IMR-90 (cell line): ENCODE data around the gene ATP5MC3. TPM values are rescaled to one million over a fixed set of nuclear protein-coding genes. Genes with fewer than 3 reads are reported as not detected.
A peak's percentile ranks its signal among the peaks of the same experiment; 100 is the strongest.

Experiments
- ATAC-seq: fragments of 200-7000 bp; cut with Tn5 transposase; 2 replicates; pipeline ENCODE4 v1.9.1; 2020; ENCODE audit warnings: low read depth, mild to moderate bottlenecking, moderate library complexity
- BruUV-seq: library from RNA; stranded (reverse); fragments of 400-500 nt; replicated peaks from 2 replicates; lab custom pipeline; 2021; lab: Mats Ljungman, UMichigan
- CTCF ChIA-PET: fragments of 300-600 bp; formaldehyde crosslinking; extraction: SDS; loops from one replicate; lab custom pipeline; 2021; ENCODE audit warnings: antibody characterized with exemption; lab: Yijun Ruan, JAX
- POLR2A ChIA-PET: fragments of 300-600 bp; sonication (Branson Sonifier 250); formaldehyde crosslinking; loops from one replicate; lab custom pipeline; 2022; ENCODE audit warnings: antibody characterized with exemption; ENCODE audit not compliant: unreplicated experiment; lab: Charles Lee
- DNase-seq: peaks from one replicate; pipeline ENCODE4 v3.0.0; 2013
- H2AFZ ChIP-seq: replicated peaks from 2 replicates; pipeline ENCODE3; 2013; ENCODE audit warnings: low read length, mild to moderate bottlenecking; ENCODE audit not compliant: poor library complexity
- H2AK5ac ChIP-seq: 2 replicates; pipeline ENCODE4 v1.6.1; 2013; ENCODE audit warnings: low read depth, low read length, inconsistent platforms
- H2AK9ac ChIP-seq: replicated peaks from 2 replicates; pipeline ENCODE3; 2013; ENCODE audit warnings: mild to moderate bottlenecking, low read depth, low read length, moderate library complexity; ENCODE audit not compliant: poor library complexity
- H2BK120ac ChIP-seq: 2 replicates; pipeline ENCODE4 v1.6.1; 2013; ENCODE audit warnings: low read depth, low read length, inconsistent platforms
- H2BK15ac ChIP-seq: 3 replicates; pipeline ENCODE4 v1.6.1; 2013; ENCODE audit warnings: low read depth, low read length, inconsistent platforms
- H2BK20ac ChIP-seq: 2 replicates; pipeline ENCODE4 v1.6.1; 2013; ENCODE audit warnings: low read depth, mild to moderate bottlenecking, inconsistent platforms, low read length, moderate library complexity
- H2BK5ac ChIP-seq: 2 replicates; pipeline ENCODE4 v1.6.1; 2013; ENCODE audit warnings: mild to moderate bottlenecking, low read depth, low read length, inconsistent platforms; ENCODE audit not compliant: poor library complexity, severe bottlenecking
- H3K14ac ChIP-seq: replicated peaks from 2 replicates; pipeline ENCODE4 v1.6.1; 2013; ENCODE audit warnings: low read depth, low read length, inconsistent platforms
- H3K18ac ChIP-seq: 2 replicates; pipeline ENCODE4 v1.6.1; 2013; ENCODE audit warnings: low read depth, low read length, control low read depth
- H3K23ac ChIP-seq: 2 replicates; pipeline ENCODE4 v1.6.1; 2013; ENCODE audit warnings: low read depth, low read length, inconsistent platforms
- H3K27ac ChIP-seq: 2 replicates; pipeline ENCODE4 v1.5.1; 2013; ENCODE audit warnings: mild to moderate bottlenecking, control low read depth, low read length; ENCODE audit not compliant: insufficient read depth
- H3K27me3 ChIP-seq: 2 replicates; pipeline ENCODE4 v1.6.1; 2013; ENCODE audit warnings: low read length; ENCODE audit not compliant: control insufficient read depth, insufficient read depth
- H3K36me3 ChIP-seq: 2 replicates; pipeline ENCODE4 v1.6.1; 2013; ENCODE audit warnings: low read length, mixed read lengths; ENCODE audit not compliant: control insufficient read depth, insufficient read depth
- H3K4ac ChIP-seq: 2 replicates; pipeline ENCODE4 v1.6.1; 2013; ENCODE audit warnings: low read depth, low read length, inconsistent platforms
- H3K4me1 ChIP-seq: 2 replicates; pipeline ENCODE4 v1.6.1; 2013; ENCODE audit warnings: low read length, mixed read lengths; ENCODE audit not compliant: control insufficient read depth, insufficient read depth
- H3K4me2 ChIP-seq: 2 replicates; pipeline ENCODE4 v1.6.1; 2013; ENCODE audit warnings: low read depth, mild to moderate bottlenecking, control low read depth, low read length, moderate library complexity
- H3K4me3 ChIP-seq: 2 replicates; pipeline ENCODE4 v1.5.1; 2013; ENCODE audit warnings: low read depth, mild to moderate bottlenecking, control low read depth, low read length, moderate library complexity; ENCODE audit not compliant: insufficient read depth
- H3K56ac ChIP-seq: 2 replicates; pipeline ENCODE4 v1.6.1; 2013; ENCODE audit warnings: low read length, inconsistent platforms; ENCODE audit not compliant: insufficient read depth; ENCODE audit errors: extremely low read depth
- H3K79me1 ChIP-seq, 2 experiments: 2 replicates each; pipeline ENCODE4 v1.6.1; 2013; ENCODE audit warnings: low read length in 2 of 2, inconsistent platforms in 1 of 2, low read depth in 1 of 2
- H3K9ac ChIP-seq: 2 replicates; pipeline ENCODE4 v1.6.1; 2013; ENCODE audit warnings: low read depth, low read length, control low read depth
- H3K9me1 ChIP-seq: 2 replicates; pipeline ENCODE4 v1.6.1; 2013; ENCODE audit warnings: low read length, inconsistent platforms; ENCODE audit not compliant: insufficient read depth
- H3K9me3 ChIP-seq: 2 replicates; pipeline ENCODE4 v1.6.1; 2013; ENCODE audit warnings: low read length; ENCODE audit not compliant: control insufficient read depth, insufficient read depth
- H4K20me1 ChIP-seq: 2 replicates; pipeline ENCODE4 v1.6.1; 2013; ENCODE audit warnings: low read length, inconsistent platforms; ENCODE audit not compliant: insufficient read depth
- H4K5ac ChIP-seq: 2 replicates; pipeline ENCODE4 v1.6.1; 2013; ENCODE audit warnings: mild to moderate bottlenecking, low read depth, low read length, control low read depth
- H4K8ac ChIP-seq, 2 experiments: 2 replicates each; pipeline ENCODE4 v1.6.1; 2013; ENCODE audit warnings: low read depth in 2 of 2, low read length in 2 of 2, control low read depth in 1 of 2, inconsistent platforms in 1 of 2
- H4K91ac ChIP-seq: 2 replicates; pipeline ENCODE4 v1.6.1; 2013; ENCODE audit warnings: low read depth, low read length, inconsistent platforms; ENCODE audit not compliant: insufficient read depth
- MAFK ChIP-seq: IDR thresholded peaks from 2 replicates; pipeline ENCODE4 v1.6.1; 2012; ENCODE audit warnings: low read depth, low read length, improper control_type of control experiment
- MAZ ChIP-seq: IDR thresholded peaks from 2 replicates; pipeline ENCODE4 v1.6.1; 2012; ENCODE audit warnings: low read depth, mild to moderate bottlenecking, low read length, improper control_type of control experiment, moderate library complexity, borderline replicate concordance
- NFE2L2 ChIP-seq: fragments of 150-350 bp; IDR thresholded peaks from 2 replicates; pipeline ENCODE4 v1.6.1; 2016; ENCODE audit warnings: low read depth, mild to moderate bottlenecking, low read length
- SMC3 ChIP-seq: fragments of 150-350 bp; IDR thresholded peaks from 2 replicates; pipeline ENCODE4 v1.6.1; 2016; ENCODE audit warnings: low read depth, mild to moderate bottlenecking, antibody characterized with exemption, low read length, moderate library complexity
- WGBS, 2 experiments: methylation state at CpG; one replicate each; pipeline versions ENCODE4 v1.1.5 to v1.1.7; 2013; ENCODE audit warnings: missing lambda C conversion rate in 2 of 2; ENCODE audit not compliant: insufficient read length in 1 of 2; ENCODE audit errors: extremely low coverage in 2 of 2; 5-methylcytosine and 5-hydroxymethylcytosine counted together
- dilution Hi-C: fragments of 300-500 bp; cut with HindIII; formaldehyde crosslinking; loops from one replicate; pipeline ENCODE4 v1.14.3; 2018; ENCODE audit warnings: low sequenced_read_pairs; ENCODE audit not compliant: unreplicated experiment
- in situ Hi-C: fragments of 300-500 bp; cut with MboI; formaldehyde crosslinking; loops from 3 replicates; pipeline ENCODE4 v1.14.3; 2019; ENCODE audit warnings: low sequenced_read_pairs, inconsistent platforms, mixed read lengths
- intact Hi-C: fragments of 100-400 bp; cut with micrococcal nuclease; formaldehyde crosslinking; loops from 2 replicates; pipeline ENCODE4 v1.10.0; 2022
- polyA plus RNA-seq, 3 experiments: library from polyadenylated mRNA; depleted of rRNA; stranded (reverse); fragments of >200 nt; gene quantifications; 2 replicates each; pipeline ENCODE4 v1.2.3, GENCODE V29; 2012; ENCODE audit warnings: low replicate concordance in 1 of 3
- total RNA-seq: library from RNA; depleted of rRNA; stranded (reverse); fragments of >200 nt; gene quantifications from 2 replicates; pipeline ENCODE4 v1.2.3, GENCODE V29; 2012
- TF ChIP-seq, protein P1 (sequence below): fragments of 150-350 bp; IDR thresholded peaks from 2 replicates; pipeline ENCODE4 v1.6.1; 2016; ENCODE audit warnings: low read depth, mild to moderate bottlenecking, low read length, moderate library complexity, borderline replicate concordance

The ATP5MC3 gene
- total and polyA plus RNA-seq, 2 of the 4 experiments (the other 2 are of a cell fraction), result 167 to 365 TPM

GRCh38 chr2:175220075-175220474, 38.6 kb upstream of the ATP5MC3 start:
- POLR2A ChIA-PET, result no interaction called here
- in situ Hi-C loops (no loop called here), intact Hi-C loops (no loop called here)

More at GRCh38 chr2:175220075-175220474, 38.6 kb upstream of the ATP5MC3 start:
- H3K4me3 ChIP-seq, result no peak overlapping the region
- peak; percentile 28; the same call in 1 of the 2 replicates for TF ChIP-seq MAFK
- TF ChIP-seq, protein P1, sequence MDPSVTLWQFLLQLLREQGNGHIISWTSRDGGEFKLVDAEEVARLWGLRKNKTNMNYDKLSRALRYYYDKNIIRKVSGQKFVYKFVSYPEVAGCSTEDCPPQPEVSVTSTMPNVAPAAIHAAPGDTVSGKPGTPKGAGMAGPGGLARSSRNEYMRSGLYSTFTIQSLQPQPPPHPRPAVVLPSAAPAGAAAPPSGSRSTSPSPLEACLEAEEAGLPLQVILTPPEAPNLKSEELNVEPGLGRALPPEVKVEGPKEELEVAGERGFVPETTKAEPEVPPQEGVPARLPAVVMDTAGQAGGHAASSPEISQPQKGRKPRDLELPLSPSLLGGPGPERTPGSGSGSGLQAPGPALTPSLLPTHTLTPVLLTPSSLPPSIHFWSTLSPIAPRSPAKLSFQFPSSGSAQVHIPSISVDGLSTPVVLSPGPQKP, result no peak
- no peak for TF ChIP-seq NFE2L2
- no peak for TF ChIP-seq SMC3
- TF ChIP-seq MAZ, result no peak
- DNase-seq (no peak), ATAC-seq (no peak)
- no peak overlapping the region for H2AFZ ChIP-seq
- no TSS peak for BruUV-seq
- no peak overlapping the region for H2AK5ac ChIP-seq
- no peak overlapping the region for H4K91ac ChIP-seq
- H3K4me2 ChIP-seq, result no peak overlapping the region
- no peak overlapping the region for H3K4ac ChIP-seq
- WGBS, 2 experiments, result no CpG with 5 or more reads among the region's 4 CpGs
- no peaks in the 10 kb centered on the region for H3K79me1 ChIP-seq
- H3K9me3 ChIP-seq, result no peaks in the 10 kb centered on the region
- no peak overlapping the region for H3K27ac ChIP-seq
- no peak overlapping the region for H3K14ac ChIP-seq
- peaks cover 11% of the 10 kb centered on the region for H3K27me3 ChIP-seq
- H2BK5ac ChIP-seq, result no peak overlapping the region
- H2BK20ac ChIP-seq, result no peak overlapping the region
- H3K4me1 ChIP-seq, result no peaks in the 10 kb centered on the region
- no peak overlapping the region for H3K18ac ChIP-seq
- no peaks in the 10 kb centered on the region for H4K20me1 ChIP-seq
- H4K5ac ChIP-seq, result no peak overlapping the region
- no peak overlapping the region for H2BK15ac ChIP-seq
- H3K36me3 ChIP-seq, result no peaks in the 10 kb centered on the region
- no peak overlapping the region for H2AK9ac ChIP-seq
- H3K9ac ChIP-seq, result no peak overlapping the region
- no peak overlapping the region for H2BK120ac ChIP-seq
- CTCF ChIA-PET, result no interaction called here
- dilution Hi-C loops, result no loop called here
- H4K8ac ChIP-seq, result no peak overlapping the region
- H3K23ac ChIP-seq, result no peak overlapping the region
- no peak overlapping the region for H3K56ac ChIP-seq
- H3K9me1 ChIP-seq, result no peaks in the 10 kb centered on the region
